Fibroblast of villous mesenchyme (primary cell): ENCODE data around the gene NDUFB11. TPM values are rescaled to one million over a fixed set of nuclear protein-coding genes. Genes with fewer than 3 reads are reported as not detected.

ENCODE experiments used
- DNase-seq: peaks from one replicate; pipeline ENCODE4 v3.0.0-alpha.2; 2010; ENCODE audit warnings: low read depth
- H3K4me3 ChIP-seq: 2 replicates; pipeline ENCODE4 v1.5.1; 2011; ENCODE audit warnings: low read depth, mild to moderate bottlenecking, low read length
- CTCF ChIP-seq: IDR thresholded peaks from 2 replicates; pipeline ENCODE4 v1.5.1; 2012; ENCODE audit warnings: low read depth, mild to moderate bottlenecking, low read length; ENCODE audit not compliant: insufficient read depth
- small RNA-seq: library from RNA; depleted of rRNA; stranded (forward); fragments of <200 nt; gene quantifications from one replicate; pipeline ENCODE3, GENCODE V24; 2012
- total RNA-seq: library from RNA; depleted of rRNA; stranded (reverse); fragments of >200 nt; gene quantifications from 2 replicates; pipeline ENCODE4 v1.2.3, GENCODE V29; 2012

Gene NDUFB11
- total RNA-seq, 1 donor: 55.3 TPM

GRCh38 chrX:47098338-47099094 is 46.0 kb downstream of the NDUFB11 start:
- H3K4me3 ChIP-seq: no peak overlapping the region
- DNase-seq: no peak
- TF ChIP-seq CTCF: no peak

DNA sequence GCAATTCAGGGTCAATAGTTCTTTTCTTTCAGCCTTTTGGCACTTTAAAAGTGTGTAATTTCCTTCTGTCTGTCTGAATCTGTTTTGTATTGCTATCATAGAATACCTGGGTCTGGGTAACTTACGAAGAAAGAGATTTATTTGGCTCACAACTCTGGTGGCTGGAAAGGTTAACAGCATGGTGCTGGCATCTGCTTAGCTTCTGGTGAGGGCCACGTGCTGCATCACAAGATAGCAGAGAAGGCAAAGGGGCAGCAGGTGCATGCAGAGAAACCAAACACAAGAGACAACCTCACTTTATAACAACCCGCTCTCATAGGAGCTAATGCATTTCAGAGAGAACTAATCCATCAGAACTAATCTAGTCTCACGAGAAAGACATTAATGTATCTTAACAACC is 47.5 kb downstream of the NDUFB11 start:
- no peak for TF ChIP-seq CTCF
- no peak for DNase-seq
- H3K4me3 ChIP-seq: no peak overlapping the region

GRCh38 chrX:47093860-47094259 is 50.6 kb downstream of the NDUFB11 start:
- H3K4me3 ChIP-seq: no peak overlapping the region
- no peak for DNase-seq
- TF ChIP-seq CTCF: no peak

GRCh38 chrX:47093248-47093647 is 51.3 kb downstream of the NDUFB11 start:
- peak; percentile 53 for DNase-seq
- TF ChIP-seq CTCF: peak; percentile 44
- no peak overlapping the region for H3K4me3 ChIP-seq

Small RNAs within 50 kb of the gene (small RNA-seq; reads per million reads assigned to genes)
- gene RNU12-2P: 0.94 reads per million, percentile 7 among the genes with 10 or more reads in this experiment

Other genes with a start within 250 kb of the NDUFB11 start
- gene JADE3, start 232.3 kb downstream of the NDUFB11 start, total RNA-seq: 3.5 and 4.3 TPM in 2 replicates
- gene RGN, start 66.3 kb downstream of the NDUFB11 start, total RNA-seq: 3.5 and 6.5 TPM in 2 replicates
- gene RBM10, start 519 bp upstream of the NDUFB11 start, total RNA-seq: 39.6 and 49.2 TPM in 2 replicates
- gene UBA1, start 49.1 kb upstream of the NDUFB11 start, total RNA-seq: 189 and 212 TPM in 2 replicates
- 81.6 and 95.0 TPM in 2 replicates for gene CDK16, start 74.0 kb upstream of the NDUFB11 start, total RNA-seq
- 47.0 and 48.4 TPM in 2 replicates for gene USP11, start 88.3 kb upstream of the NDUFB11 start, total RNA-seq
- gene ZNF157, start 225.9 kb upstream of the NDUFB11 start, total RNA-seq: under 0.01 TPM in 2 replicates